LNCaP clone FGC (cell line): Measurements from ENCODE around the gene EXOC3L2.
"Not testable (repeated sequence)": the region's sequence is repeated elsewhere in the genome, so short reads cannot be mapped to it uniquely, and the experiment has no call there.

Source experiments
- DNase-seq: peaks from one replicate; pipeline ENCODE4 v3.0.0-alpha.2; 2011; ENCODE audit warnings: low read depth
- H3K4me3 ChIP-seq: 2 replicates; pipeline ENCODE4 v1.5.1; 2011; ENCODE audit warnings: mild to moderate bottlenecking, low read depth, low read length, control low read depth
- TF ChIP-seq, protein P1 (sequence below): IDR thresholded peaks from 2 replicates; pipeline ENCODE4 v1.5.1; 2012; ENCODE audit warnings: mild to moderate bottlenecking; ENCODE audit not compliant: control insufficient read depth, insufficient read depth; ENCODE audit errors: extremely low read depth

EXOC3L2 gene

DNA sequence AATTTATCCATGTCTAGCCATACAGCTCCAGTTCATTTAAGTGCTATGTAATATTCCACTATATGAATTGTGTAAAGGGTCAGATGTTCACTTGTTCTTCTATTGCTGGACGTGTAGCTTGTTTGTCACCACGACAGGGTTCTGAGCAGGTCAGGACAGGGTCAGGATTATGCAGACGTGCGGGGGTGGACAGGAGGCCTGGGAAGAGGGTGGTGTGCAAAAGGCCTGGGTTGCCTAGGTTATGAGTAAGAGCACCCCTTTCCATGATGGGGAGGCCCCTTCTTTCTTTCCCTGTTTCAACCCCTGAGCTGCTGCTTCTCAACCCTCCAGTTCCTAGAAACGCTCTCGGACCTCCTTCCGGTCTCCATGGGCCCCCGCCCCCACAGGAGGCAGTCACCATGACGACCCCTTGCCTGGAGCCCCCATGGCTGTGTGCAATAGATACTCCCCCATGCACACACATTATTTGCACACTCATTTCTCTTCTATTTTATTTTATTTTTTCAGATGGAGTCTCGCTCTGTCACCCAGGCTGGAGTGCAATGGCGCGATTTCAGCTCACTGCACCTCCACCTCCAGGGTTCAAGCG is 2.0 kb downstream of the EXOC3L2 start:
- no peak overlapping the region for H3K4me3 ChIP-seq
- DNase-seq = no peak
- TF ChIP-seq, protein P1, sequence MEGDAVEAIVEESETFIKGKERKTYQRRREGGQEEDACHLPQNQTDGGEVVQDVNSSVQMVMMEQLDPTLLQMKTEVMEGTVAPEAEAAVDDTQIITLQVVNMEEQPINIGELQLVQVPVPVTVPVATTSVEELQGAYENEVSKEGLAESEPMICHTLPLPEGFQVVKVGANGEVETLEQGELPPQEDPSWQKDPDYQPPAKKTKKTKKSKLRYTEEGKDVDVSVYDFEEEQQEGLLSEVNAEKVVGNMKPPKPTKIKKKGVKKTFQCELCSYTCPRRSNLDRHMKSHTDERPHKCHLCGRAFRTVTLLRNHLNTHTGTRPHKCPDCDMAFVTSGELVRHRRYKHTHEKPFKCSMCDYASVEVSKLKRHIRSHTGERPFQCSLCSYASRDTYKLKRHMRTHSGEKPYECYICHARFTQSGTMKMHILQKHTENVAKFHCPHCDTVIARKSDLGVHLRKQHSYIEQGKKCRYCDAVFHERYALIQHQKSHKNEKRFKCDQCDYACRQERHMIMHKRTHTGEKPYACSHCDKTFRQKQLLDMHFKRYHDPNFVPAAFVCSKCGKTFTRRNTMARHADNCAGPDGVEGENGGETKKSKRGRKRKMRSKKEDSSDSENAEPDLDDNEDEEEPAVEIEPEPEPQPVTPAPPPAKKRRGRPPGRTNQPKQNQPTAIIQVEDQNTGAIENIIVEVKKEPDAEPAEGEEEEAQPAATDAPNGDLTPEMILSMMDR = no peak

DNA sequence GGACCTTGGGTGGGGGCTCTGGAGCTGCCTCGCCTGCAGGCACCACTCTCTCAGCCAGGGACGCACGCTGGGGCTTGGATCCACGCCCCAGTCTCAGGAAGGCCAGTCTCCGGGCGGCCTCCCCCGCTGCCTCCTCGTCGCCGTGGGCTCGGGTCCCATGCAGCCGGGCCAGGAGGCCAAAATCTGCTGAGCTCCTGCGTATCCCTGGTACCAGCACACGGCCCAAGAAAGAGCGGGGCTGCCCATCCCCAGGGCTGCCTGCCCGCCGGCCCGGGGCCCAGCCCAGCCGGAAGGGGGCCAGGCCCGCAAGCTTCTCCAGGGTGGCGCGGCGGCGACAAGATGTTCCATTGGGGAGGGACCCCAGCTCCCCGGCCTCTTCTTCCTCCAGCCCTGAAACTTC is 6.7 kb downstream of the EXOC3L2 start:
- TF ChIP-seq, protein P1 = no peak

DNA sequence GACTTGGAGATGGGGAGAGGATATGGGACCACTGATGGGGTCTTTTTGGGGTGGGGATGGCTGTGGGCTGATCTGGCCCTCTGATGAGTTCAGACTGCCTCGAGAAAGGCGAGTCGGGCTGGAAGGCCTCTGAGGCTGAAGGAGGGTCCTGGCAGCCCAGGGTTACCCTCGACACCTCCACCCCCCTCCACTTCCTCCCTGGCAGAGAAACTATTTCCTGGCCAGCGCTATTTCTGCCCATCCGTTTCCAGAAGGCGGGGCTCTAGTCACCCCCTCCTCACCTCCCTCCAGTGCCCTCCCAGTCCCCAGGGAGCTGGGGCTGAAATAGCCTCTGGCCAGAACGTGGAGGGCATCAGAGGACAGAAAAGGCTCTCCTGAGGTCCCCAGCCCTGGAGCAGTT is 9.7 kb downstream of the EXOC3L2 start:
- no peak overlapping the region for H3K4me3 ChIP-seq

More for the DNA sequence above, 6.7 kb downstream of the EXOC3L2 start:
- DNase-seq = no peak
- no peak overlapping the region for H3K4me3 ChIP-seq

DNA sequence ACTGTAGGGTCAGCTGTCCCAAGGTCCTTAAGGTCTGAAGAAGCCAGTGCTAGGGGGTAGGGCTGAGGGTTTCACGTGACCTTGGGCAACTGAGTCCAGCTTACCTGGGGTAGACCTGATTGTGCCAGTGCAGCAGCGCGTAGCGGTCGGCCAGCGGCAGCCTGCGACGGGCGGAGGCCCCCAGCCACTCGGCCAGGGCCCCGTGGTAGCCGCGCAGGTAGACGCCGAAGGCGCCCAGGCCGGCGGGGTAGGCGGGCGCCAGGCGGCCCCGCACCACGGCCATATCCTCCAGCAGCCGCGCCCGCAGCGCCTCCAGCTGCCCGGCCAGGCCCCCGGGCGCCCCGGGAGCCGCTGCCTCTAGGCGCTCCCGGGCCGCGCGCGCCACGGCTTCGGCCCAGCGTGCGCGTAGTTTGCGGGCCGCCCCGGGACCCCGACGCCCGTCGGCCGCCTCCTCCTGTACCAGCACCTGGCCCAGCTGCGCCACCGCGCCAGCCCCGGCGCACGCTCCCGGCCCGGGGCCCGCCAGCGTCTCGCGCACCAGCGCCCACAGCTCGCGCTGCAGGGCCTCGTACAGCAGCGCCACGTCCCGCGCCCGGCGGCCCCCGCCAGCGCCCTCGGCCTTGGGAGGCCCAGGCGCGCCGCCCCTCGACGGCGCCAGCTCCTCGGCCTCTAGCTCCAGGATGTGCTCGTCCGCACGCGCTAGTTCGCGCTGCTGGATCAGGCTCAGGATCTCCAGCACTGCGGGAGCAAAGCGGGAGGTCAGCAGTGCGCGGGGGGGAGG is 10.9 kb downstream of the EXOC3L2 start:
- TF ChIP-seq, protein P1 = no peak
- H3K4me3 ChIP-seq = no peak overlapping the region
- no peak for DNase-seq

More for the DNA sequence above, 9.7 kb downstream of the EXOC3L2 start:
- TF ChIP-seq, protein P1 = no peak
- no peak for DNase-seq

DNA sequence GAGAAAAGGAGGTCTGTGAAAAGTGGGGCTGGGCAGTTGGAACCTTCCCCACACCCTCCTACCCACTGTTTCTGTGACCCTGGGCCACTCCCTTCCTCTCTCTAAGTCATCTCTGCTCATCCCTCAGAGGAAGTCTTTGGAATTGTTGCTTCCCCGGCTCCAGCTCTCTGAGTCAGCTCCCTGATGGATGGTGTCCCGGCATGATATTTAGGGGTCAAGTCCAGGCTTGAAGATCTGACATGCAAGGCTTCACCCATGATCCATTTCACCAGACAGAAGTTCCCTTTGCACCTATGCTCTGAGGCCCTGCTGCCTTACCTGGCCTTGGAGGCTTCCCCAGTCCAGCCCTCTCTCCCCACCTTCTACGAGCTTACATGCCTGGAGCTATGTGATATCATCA is 13.3 kb downstream of the EXOC3L2 start:
- no peak overlapping the region for H3K4me3 ChIP-seq
- DNase-seq = no peak
- TF ChIP-seq, protein P1 = no peak

DNA sequence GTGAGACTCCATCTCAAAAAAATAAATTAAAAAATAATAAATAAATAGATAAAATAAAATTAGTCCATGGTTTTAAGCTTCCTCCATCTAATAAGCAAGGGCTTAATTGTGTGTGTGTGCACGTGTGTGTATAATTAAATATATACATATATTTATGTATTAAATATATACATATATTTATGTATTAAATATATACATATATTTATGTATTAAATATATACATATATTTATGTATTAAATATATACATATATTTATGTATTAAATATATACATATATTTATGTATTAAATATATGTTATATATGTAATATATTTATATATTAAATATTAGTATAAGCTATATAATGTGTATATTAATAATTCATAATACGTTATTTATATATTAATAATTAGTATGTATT is 16.2 kb downstream of the EXOC3L2 start:
- H3K4me3 ChIP-seq, DNase-seq: not testable (repeated sequence)

DNA sequence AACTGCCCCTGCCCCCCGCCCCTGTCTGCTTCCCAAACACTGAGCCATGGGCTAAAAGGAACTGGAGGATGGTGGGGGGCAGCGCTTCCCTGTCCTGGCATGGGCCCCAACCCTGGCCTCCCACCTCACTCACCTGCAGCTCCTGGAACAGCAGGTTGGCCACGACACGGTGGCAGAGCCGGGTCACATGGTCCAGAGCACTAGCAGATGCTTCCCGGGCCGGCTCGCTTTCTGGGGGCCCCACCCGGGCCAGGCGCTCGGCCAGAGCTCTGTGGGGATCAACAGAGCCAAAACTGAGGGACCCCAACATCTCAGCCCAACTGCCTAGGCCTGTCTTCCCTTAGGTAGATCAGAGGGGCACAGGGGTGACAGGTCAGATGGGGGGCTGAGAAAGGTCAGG is 20.6 kb downstream of the EXOC3L2 start:
- no peak for DNase-seq
- TF ChIP-seq, protein P1 = no peak
- no peak overlapping the region for H3K4me3 ChIP-seq
